Ectodermal cell (in vitro differentiated cells): Measurements from ENCODE around the gene VEPH1.

Experiments
- H3K27ac ChIP-seq: 2 replicates; pipeline ENCODE4 v1.7.0; 2013; ENCODE audit warnings: mild to moderate bottlenecking, low read depth, low read length; ENCODE audit not compliant: insufficient read depth, poor library complexity, severe bottlenecking
- H3K27me3 ChIP-seq: 2 replicates; pipeline ENCODE4 v1.7.0; 2013; ENCODE audit warnings: mild to moderate bottlenecking, low read length; ENCODE audit not compliant: insufficient read depth, control insufficient read depth, poor library complexity, severe bottlenecking
- H3K36me3 ChIP-seq: one replicate; pipeline ENCODE4 v1.7.0; 2013; ENCODE audit warnings: low read length; ENCODE audit not compliant: control insufficient read depth, insufficient read depth
- H3K4me1 ChIP-seq: one replicate; pipeline ENCODE4 v1.7.0; 2013; ENCODE audit warnings: low read length; ENCODE audit not compliant: control insufficient read depth, insufficient read depth
- H3K4me3 ChIP-seq: 2 replicates; pipeline ENCODE4 v1.7.0; 2013; ENCODE audit warnings: low read depth, low read length, control low read depth; ENCODE audit not compliant: insufficient read depth
- H3K9me3 ChIP-seq: 2 replicates; pipeline ENCODE4 v1.7.0; 2013; ENCODE audit warnings: mild to moderate bottlenecking, low read length, moderate library complexity; ENCODE audit not compliant: control insufficient read depth
- WGBS, 2 experiments: methylation state at CpG; one replicate each; pipeline ENCODE4 v1.1.7; 2013; ENCODE audit warnings: missing lambda C conversion rate in 2 of 2; 5-methylcytosine and 5-hydroxymethylcytosine counted together

The VEPH1 gene

GRCh38 chr3:157255797-157256196 is 247.4 kb downstream of the VEPH1 start:
- WGBS, 2 experiments = 32 to 44% methylated on average over 1 of the region's 1 CpG
- Histone ChIP-seq H3K9me3 (no peaks in the 10 kb centered on the region), H3K27ac (no peak overlapping the region), H3K27me3 (no peaks in the 10 kb centered on the region), H3K4me1 (no peaks in the 10 kb centered on the region), H3K4me3 (no peak overlapping the region), H3K36me3 (no peaks in the 10 kb centered on the region)

- no peaks in the 10 kb centered on the region for H3K9me3 ChIP-seq
- H3K4me3 ChIP-seq = no peak overlapping the region
- WGBS, 2 experiments = 95 to 100% methylated on average over 3 of the region's 3 CpGs
- no peak overlapping the region for H3K27ac ChIP-seq
- peaks cover 23% of the 10 kb centered on the region for H3K4me1 ChIP-seq
- H3K27me3 ChIP-seq = no peaks in the 10 kb centered on the region
- H3K36me3 ChIP-seq = no peaks in the 10 kb centered on the region
Observed at GRCh38 chr3:157251685-157252084, 251.5 kb downstream of the VEPH1 start.

GRCh38 chr3:157249606-157250005 is 253.6 kb downstream of the VEPH1 start:
- no peaks in the 10 kb centered on the region for H3K36me3 ChIP-seq
- WGBS, 2 experiments = 13 to 20% methylated on average over 5 of the region's 5 CpGs
- peaks cover 23% of the 10 kb centered on the region for H3K4me1 ChIP-seq
- H3K9me3 ChIP-seq = no peaks in the 10 kb centered on the region
- no peak overlapping the region for H3K4me3 ChIP-seq
- H3K27me3 ChIP-seq = no peaks in the 10 kb centered on the region
- peak overlapping the region; percentile 36 for H3K27ac ChIP-seq

GRCh38 chr3:157248590-157249422 is 254.4 kb downstream of the VEPH1 start:
- H3K4me1 ChIP-seq = peaks cover 23% of the 10 kb centered on the region
- no peaks in the 10 kb centered on the region for H3K9me3 ChIP-seq
- no peak overlapping the region for H3K4me3 ChIP-seq
- WGBS, 2 experiments = 69 to 72% methylated on average over 5 of the region's 5 CpGs
- no peaks in the 10 kb centered on the region for H3K27me3 ChIP-seq
- no peaks in the 10 kb centered on the region for H3K36me3 ChIP-seq
- H3K27ac ChIP-seq = peak overlapping the region; percentile 55

GRCh38 chr3:157247391-157247790 is 255.8 kb downstream of the VEPH1 start:
- 100% methylated on average over 1 of the region's 1 CpG for WGBS, 2 experiments
- Histone ChIP-seq H3K4me3 (no peak overlapping the region), H3K36me3 (no peaks in the 10 kb centered on the region), H3K4me1 (peaks cover 23% of the 10 kb centered on the region), H3K27me3 (no peaks in the 10 kb centered on the region), H3K9me3 (no peaks in the 10 kb centered on the region), H3K27ac (peak overlapping the region; percentile 36)

GRCh38 chr3:157242836-157243235 is 260.4 kb downstream of the VEPH1 start:
- H3K36me3 ChIP-seq = no peaks in the 10 kb centered on the region
- H3K9me3 ChIP-seq = no peaks in the 10 kb centered on the region
- H3K27me3 ChIP-seq = no peaks in the 10 kb centered on the region
- no peak overlapping the region for H3K4me3 ChIP-seq
- WGBS, 2 experiments = 78% methylated on average over 1 of the region's 1 CpG; no CpG with 5 or more reads in 1 of the 2 experiments
- peaks cover 6% of the 10 kb centered on the region for H3K4me1 ChIP-seq
- no peak overlapping the region for H3K27ac ChIP-seq

- 97 to 100% methylated on average over 4 of the region's 4 CpGs for WGBS, 2 experiments
- no peaks in the 10 kb centered on the region for H3K9me3 ChIP-seq
- H3K4me3 ChIP-seq = no peak overlapping the region
- H3K4me1 ChIP-seq = no peaks in the 10 kb centered on the region
- H3K27ac ChIP-seq = no peak overlapping the region
- H3K36me3 ChIP-seq = no peaks in the 10 kb centered on the region
- no peaks in the 10 kb centered on the region for H3K27me3 ChIP-seq
Observed at GRCh38 chr3:157241599-157241998, 261.6 kb downstream of the VEPH1 start.

- no peaks in the 10 kb centered on the region for H3K36me3 ChIP-seq
- no peaks in the 10 kb centered on the region for H3K4me1 ChIP-seq
- H3K9me3 ChIP-seq = no peaks in the 10 kb centered on the region
- WGBS, 2 experiments = 80 to 92% methylated on average over 1 of the region's 1 CpG
- no peaks in the 10 kb centered on the region for H3K27me3 ChIP-seq
- no peak overlapping the region for H3K4me3 ChIP-seq
- no peak overlapping the region for H3K27ac ChIP-seq
Observed at GRCh38 chr3:157240408-157240807, 262.8 kb downstream of the VEPH1 start.

GRCh38 chr3:157239082-157239704 is 264.0 kb downstream of the VEPH1 start:
- 39 to 45% methylated on average over 5 of the region's 5 CpGs for WGBS, 2 experiments
- no peaks in the 10 kb centered on the region for H3K27me3 ChIP-seq
- no peaks in the 10 kb centered on the region for H3K4me1 ChIP-seq
- H3K9me3 ChIP-seq = no peaks in the 10 kb centered on the region
- H3K27ac ChIP-seq = no peak overlapping the region
- H3K36me3 ChIP-seq = no peaks in the 10 kb centered on the region
- no peak overlapping the region for H3K4me3 ChIP-seq

- Histone ChIP-seq H3K9me3 (no peaks in the 10 kb centered on the region), H3K4me1 (no peaks in the 10 kb centered on the region), H3K27me3 (no peaks in the 10 kb centered on the region), H3K36me3 (no peaks in the 10 kb centered on the region), H3K27ac (no peak overlapping the region), H3K4me3 (no peak overlapping the region)
- WGBS, 2 experiments = 83 to 93% methylated on average over 1 of the region's 1 CpG
Observed at GRCh38 chr3:157238457-157238856, 264.8 kb downstream of the VEPH1 start.
